HG02970 (cell line): Measurements from ENCODE around the gene LATS2.

ENCODE experiments used
- ATAC-seq: cut with Tn5 transposase; IDR thresholded peaks from one replicate; pipeline ENCODE4 v1.9.1; 2021; ENCODE audit warnings: mild to moderate bottlenecking, moderate library complexity, moderate number of reproducible peaks; ENCODE audit not compliant: unreplicated experiment, low FRiP score

Gene LATS2

DNA sequence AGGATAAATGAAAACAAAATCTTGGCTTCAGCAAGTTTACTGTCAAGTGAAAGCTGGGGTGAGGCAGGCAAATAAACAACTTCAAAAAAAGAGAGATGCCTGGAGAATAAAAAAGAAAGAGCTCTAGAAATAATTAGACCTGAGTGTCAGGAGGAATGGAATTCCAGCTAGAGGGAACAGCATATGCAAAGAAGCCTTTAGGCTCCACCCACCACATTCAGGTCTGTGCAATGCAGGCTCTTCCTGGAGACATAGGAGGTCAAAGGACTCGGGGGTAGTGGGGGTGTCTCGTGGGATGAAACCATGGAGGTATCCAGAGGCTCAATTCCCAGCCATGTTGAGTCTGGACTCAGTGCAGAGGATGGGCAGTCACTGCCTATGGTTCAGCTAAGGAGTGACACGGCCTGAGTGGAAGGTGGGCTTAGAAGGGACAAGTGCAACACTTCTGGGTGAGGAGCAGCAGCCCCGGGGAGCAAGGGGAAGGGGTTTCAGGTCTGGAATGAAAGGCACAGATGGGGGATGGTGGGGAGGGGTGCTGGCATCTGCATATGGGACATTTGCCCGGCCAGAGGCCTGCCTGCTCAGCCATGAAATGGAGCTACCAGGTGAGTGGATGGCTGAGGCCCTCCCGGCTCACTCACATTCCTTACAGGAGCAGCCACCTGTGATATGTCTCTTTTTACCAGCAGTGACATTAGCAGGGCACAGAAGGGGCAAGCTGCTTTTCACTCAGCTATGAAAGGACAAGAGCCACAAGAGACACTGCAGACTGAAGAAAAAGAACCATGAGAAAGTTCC, 12.3 kb downstream of the LATS2 start:
- ATAC-seq, result no peak

DNA sequence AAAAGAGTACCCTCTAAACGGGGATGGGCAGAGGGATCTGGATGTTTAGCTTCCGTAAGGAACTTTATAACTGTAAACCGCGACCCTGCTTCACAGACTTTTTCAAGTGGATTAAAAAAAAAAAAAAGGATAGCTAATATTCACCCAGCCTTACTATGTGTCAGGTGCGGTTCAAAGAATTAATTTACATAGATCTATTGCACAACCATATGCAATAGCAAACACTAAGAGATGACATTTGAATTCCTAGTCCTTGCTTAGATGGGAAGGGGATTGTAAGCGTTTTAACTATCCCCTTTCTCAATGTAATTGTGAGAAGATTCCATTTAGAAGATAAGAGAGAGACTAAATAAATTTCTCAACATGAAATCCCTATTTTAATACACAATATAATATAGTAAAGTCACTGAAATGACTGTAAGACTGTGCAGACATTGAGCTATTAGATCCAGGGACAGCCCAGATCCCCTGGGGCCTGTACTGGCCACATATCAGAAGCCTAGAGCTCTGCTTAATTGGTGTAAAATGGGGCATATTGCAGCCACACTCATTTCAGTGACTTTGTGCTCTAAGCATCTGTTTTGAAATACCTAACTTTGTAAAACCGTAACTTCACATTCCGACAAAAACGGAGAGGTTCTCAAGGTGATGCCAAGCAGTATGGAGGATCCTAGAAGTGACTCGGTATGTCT, 13.6 kb downstream of the LATS2 start:
- no peak for ATAC-seq

DNA sequence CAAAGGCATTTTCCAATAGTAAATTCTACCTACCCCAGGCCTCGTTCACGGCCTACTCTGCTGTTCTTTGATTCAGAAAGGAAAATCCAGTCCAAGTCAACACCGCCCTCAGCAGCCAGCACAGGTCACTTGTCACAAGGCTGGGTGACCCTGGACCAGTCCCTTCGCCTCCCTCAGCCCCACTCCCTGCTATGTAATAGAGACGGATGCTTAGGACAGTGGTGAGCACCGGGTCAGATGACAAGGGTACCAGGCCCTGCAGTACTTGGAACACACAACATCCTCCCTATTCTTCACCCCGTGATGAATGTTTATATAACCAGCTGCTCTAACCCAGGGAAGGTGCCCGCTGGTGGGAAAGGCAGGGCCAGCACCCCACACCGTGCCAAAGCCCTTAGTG, 14.3 kb downstream of the LATS2 start:
- no peak for ATAC-seq

DNA sequence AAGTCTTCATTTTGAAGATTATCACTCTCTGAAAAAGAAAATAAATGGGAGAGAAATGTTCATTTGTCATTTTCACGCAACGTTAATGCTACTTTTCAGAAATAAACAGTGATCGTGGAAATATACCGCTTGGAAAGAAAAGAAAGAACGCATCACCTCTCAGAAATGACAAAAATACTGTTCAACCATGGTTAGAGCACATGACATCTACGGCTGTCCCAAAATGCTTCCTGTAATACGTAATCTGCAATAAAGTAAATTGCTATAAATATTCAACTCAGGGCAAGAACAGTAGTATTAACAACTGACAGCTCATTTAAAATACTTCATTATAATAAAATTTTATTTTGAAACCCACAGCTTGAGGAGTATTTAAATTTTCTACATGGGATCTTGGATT, 15.2 kb downstream of the LATS2 start:
- no peak for ATAC-seq

DNA sequence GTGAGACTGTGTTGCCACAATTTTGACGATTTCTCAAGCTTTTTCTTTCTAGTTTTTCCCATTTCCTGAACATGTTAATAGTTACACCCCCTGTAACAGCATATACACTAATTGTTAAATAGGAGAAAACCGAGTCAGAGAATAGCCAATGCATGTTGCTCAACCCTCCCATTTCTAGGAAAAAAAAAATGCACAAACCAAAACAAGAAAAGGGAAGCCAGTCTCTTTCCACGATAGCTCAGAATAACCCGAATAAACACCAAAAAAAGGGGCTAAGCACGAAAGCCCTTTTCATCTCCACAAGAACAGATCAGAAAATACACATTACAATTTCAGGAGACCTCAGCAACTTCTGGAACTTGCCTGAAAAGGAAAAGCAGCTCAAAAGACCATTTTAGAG, 16.3 kb downstream of the LATS2 start:
- no peak for ATAC-seq

DNA sequence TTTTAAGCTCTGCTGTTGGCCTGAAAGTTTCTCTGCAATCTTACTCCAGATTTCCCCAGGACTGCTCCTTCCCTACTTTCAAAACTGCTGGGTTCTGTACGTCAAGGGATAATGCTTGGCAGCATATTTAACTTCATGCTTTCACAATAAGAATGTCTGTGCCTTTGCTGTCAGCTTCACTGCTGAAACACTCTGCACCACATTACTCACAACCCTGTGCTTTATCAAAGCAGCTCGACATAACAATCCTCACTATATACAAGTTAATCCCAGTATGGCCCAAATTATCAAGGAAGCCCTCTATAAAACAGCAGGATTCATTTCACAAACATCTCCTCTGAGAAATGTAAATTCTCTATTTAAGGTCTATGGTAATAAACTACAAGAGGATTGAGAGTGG, 17.5 kb downstream of the LATS2 start:
- no peak for ATAC-seq

DNA sequence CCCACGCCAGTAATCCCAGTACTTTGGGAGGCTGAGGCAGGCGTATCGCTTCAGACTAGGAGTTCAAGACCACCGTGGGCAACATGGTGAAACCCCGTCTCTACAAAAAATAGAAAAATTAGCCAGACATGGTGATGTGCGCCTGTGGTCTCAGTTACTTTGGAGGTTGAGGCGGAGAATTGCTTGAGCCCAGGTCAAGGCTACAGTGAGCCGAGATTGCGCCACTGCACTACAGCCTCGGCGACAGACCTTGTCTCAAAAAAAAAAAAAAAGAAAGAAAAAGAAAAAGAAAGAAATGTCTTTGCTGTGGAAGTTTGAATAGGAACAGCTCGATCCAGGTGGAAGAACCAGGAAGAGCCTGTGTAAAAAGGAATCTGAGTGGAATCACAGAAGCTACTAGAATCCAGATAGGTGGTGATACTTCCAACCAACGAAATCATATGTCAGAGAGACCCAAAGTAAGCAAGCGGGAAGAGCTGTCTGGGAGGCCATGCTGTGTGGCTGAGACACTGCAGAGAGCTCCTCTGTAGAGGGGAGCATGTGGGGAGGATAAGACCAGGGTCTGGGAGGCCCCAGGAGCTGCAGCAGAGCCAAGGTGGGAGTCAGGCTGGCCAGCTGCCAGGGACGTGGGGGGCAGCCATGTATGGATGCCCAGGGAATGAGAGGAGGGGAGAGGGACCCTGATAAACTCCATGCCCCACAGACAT, 21.1 kb downstream of the LATS2 start:
- ATAC-seq, result no peak

DNA sequence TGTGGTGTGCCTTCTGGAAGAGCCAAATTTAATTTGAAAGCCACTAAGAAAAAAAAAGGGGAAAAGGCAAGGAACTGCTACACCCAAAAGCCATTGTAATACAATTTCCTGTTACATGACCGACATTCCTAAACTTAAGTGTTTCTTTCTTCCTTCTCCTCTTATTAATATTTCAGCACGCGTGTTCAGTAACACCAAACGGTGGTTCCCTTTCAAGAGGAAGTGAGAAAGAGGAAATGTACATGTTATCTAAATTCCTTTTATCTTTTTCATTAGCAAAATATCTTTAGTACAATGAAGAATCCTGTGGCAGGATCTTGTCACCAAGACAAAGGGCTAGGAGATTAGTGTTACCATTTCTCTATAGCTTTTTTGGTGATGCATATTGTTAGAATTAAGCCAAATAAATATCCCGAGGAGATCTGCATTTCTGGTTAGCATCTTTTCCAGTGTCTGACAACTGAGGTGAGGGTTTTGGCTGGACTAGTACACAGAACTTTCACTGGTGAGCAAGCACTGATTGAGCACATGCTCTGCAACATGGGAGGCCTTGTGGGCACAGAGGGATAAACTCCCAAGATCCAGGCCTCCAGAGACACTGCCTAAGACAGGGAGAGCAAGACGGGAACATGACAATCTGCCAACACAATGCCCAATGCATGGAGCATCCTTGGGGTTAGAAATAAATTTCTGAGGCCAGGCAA, 22.1 kb downstream of the LATS2 start:
- no peak for ATAC-seq

DNA sequence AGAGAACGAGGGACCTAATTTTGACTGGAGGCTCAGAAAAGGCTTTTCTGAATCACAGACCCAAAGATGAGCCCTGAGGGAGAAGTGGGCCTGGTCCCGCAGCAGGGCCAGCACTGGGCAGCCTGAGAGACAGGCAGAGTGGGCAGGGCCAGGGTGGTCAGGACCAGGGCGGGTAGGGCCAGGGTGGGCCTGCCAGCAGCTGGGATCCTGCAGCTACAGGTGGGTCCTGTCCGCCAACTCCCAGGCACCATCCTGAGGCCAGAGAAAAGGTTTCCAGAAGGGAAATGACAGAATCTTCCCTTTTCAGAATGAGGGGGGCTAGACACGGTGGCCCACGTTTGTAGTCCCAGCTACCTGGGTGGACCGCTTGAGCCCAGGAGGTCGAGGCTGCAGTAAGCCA, 23.7 kb downstream of the LATS2 start:
- no peak for ATAC-seq

DNA sequence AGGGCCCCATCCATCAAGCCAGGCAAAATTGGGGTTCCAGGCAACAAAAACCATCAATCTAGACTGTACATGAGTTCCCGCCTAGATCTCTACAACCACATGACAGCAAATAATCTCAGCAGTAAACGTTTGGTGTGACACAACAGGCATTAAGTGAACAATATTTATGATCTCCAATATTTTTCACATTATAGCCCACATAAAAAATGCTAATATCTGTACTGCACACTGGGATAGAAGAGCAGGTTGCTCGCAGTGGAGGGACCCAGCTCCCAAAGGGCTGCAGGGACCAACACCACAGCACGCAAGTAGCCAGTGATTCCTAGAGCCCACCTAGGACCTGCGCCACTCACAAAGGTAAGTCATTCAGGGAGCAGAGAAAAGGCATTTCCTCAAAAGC, 25.9 kb downstream of the LATS2 start:
- no peak for ATAC-seq

DNA sequence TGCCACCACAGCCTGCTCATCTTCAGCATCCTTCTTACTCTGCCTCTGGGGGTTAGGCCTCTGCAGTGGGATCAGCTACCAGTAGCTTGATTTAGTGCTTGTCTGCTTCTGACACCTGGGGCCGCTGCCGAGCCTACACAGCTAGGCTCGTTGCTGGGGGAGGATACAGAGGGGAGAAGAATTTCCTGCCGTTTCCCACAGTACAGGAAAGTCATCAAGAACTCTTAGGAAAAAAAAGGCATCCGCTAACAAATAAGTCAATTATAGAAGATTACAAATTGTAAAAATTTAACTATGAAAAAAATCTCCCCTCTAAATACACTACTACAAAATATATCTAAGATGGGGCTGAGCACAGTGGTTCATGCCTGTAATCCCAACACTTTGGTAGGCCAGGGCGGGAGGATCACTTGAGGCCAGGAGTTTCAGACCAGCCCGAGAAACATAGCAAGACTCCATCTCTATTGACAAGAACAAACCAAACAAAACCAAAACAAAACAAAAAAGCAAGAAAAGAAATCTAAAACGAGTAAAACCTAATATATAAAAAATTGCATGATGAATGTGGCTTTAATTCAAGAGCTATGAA, 26.7 kb downstream of the LATS2 start:
- ATAC-seq, result no peak

DNA sequence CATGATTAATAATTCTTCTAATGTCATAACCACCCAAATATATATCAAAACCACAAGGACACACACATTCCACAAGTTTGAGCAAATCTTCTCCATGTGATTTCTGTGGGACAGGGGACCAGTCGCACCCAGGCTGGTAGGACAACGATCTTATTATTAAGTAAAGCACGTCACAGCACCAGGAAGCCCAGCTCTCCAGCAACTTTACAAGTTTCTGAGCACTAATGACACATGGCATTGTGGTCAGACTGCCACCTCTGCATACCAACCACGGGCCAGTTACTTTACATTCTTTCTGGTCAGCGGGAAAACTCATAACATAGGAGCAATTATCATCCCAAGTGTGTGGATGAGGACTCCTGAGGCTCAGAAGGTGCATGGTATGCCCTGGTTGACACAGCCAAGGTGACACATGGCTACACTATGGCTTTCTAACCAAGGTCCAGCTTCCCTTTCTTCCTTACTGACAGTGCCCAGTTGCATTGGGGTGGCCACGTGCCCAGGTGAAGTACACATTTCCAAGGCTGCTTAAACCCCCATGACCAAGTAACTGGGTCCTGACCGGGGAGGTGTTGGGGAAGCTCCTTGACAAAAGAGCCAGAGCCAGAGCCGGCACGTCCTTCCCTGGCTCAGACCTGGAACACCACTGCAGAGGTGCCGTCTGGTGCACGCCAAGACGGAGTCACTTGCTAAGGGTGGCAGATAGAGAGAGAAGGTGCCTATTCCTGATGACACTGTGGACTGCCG, 27.4 kb downstream of the LATS2 start:
- no peak for ATAC-seq

DNA sequence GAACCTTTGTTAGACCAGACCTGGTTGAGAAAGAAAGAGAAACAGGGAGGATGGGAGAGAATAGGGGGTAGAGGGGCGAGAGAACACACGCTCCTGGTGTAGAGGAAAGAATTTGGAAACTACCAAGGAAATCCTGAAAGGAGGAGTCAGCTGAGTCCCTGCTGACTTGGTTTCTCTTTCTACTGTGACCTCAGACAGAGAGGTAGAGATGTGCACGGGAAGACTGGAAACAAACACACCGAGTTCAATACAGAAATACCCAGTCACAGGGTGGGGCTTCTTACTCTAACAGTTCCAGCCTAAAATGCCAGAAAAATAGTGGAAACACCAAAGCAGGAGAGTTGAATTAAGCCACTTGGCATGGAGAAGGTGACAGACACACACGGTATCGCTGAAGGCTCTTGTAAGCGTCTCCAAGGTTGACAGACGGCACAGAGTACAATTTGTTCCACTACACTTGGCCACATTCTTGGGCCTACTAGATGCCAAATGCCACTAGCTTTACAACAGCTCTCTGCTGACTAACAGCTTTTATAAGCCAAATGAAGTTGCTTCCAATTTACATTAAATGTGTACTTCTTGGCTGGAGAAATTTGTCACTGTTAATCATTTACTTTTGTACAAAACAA, 28.1 kb downstream of the LATS2 start:
- ATAC-seq, result no peak

DNA sequence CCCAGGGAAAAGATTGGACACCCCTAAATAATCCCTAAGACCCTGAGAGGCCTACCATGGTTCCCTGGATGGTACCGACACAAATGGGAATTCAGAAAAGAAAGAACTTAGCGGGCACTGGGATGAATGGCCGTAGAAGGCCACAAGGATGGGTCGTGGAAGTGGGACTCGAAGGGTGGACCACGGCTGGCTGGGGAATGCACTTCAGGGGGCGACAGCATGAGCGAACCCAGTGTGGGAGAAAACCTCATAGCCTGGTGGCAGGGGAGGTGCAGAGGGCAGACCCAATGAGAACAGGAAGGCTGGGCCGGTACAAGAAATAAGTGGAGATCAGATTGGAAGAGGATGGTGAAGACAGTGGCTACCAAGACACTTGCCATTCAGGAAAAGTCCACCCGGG, 28.7 kb downstream of the LATS2 start:
- ATAC-seq, result no peak

DNA sequence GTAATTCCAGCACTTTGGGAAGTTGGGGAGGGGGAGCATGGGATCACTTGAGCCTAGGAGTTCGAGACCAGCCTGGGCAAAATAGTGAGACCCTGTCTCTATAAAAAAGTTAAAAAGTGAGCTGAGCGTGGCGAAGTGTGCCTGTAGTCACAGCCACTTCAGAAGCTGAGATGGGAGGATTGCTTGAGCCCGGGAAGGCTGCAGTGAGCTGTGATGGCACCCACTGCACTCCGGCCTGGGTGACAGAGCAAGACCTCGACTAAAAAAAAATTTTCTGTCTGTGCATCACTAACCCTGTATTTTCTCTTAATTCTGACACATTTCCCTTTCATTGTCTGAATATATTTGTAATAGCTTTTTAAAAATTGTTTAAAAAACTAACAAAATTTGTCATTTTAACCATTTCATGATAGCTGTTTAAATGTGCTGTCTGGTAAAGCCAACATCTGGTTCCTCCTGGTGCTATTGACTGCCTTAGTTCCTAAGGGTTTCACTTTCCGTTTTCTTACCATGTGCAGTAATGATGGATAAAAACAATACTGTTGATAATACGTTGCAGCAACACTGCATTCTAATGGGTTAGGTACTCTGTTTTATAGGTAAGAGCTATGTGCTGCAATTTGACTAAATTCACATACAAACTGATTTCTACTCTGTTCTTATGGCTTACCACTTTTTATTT, 29.7 kb downstream of the LATS2 start:
- ATAC-seq, result no peak

DNA sequence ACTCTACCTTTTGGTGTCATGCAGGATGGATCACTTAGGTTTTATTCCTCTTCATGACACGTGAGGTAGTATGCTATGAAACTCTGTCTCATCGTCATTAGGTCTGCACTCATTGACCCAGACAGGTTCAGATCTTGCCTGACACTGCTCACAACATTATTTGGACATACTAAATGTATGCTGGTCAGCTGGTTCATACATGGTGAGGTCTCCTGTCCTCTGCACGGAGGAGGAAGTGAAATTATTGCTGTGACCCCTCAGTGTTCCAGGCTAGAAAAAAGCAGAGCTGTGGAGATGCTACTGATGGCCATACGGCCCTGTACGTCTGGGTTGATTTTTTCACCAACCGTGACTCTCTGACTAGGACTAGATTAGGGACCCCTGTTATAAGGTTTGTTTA, 35.8 kb downstream of the LATS2 start:
- no peak for ATAC-seq

DNA sequence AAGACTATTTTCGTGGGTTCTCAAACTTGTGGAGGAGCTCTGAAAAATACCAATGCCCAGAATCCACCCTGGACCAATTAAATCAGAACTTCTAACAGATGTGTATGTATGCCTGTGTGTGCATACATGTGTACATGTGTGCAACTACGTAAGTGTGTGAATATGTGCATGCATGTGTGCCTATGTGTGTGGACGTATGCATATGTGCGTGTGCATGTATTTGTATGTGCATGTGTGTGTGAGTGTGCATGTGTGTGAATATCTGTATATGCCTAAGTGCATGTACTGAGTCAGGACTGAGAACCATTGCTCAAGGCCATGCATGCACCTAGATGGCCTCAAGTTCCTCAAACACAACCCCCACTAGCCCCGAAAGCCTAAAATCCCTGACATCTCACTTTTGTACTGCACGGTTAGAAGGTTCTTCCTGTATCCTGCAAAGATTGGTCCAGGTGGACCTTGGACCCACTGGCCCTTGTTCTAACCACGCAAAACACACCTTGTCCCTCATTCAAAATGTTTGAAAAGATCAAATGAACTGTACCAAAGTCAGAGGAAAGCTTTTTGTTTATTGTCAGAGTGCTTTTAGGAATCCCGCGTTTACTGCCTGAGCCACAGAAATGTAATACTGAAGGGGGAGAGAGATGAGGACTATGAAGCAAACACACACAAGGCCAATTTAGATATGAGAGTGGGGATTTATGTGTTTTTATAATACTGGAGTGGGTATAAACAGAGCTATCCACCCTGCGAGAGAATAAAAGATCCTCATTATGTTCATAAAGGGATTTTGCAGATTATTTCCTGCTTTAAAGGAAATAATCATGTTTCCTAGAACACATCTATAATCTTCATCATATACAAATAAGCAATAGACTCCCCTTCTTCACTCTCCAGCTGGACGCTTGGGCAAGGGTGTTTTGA, 39.1 kb downstream of the LATS2 start:
- no peak for ATAC-seq

DNA sequence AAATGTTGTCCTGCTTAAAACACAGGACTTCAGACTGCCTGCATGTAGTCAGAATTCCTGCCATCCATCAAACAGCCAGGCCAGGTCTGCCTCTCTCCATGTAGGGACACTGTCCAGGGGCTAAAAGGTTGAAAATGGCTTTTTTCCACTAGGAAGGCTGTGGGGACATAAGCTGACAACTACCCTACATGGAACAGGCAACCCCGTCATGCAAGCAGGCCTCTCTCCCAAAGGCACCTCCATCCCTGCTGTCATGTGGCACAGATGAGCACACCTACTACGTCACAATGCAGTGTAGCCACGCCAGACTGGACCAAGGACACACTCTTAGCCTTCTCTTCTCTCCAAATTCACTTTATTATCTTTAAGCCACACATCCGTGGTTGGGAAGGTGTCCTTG, 40.8 kb downstream of the LATS2 start:
- ATAC-seq, result no peak
